Astrocyte (in vitro differentiated cells and primary cell): ENCODE data around the gene SMIM27.

Experiments used
- EZH2 ChIP-seq: IDR thresholded peaks from 2 replicates; pipeline ENCODE4 v1.6.1; 2012; ENCODE audit warnings: mild to moderate bottlenecking, low read length, inconsistent platforms; ENCODE audit not compliant: insufficient read depth
- TF ChIP-seq, protein P1 (sequence below): IDR thresholded peaks from 2 replicates; pipeline ENCODE4 v1.5.1; 2011; ENCODE audit warnings: low read depth, mild to moderate bottlenecking, inconsistent platforms, low read length, moderate library complexity; ENCODE audit not compliant: insufficient read depth

DNA sequence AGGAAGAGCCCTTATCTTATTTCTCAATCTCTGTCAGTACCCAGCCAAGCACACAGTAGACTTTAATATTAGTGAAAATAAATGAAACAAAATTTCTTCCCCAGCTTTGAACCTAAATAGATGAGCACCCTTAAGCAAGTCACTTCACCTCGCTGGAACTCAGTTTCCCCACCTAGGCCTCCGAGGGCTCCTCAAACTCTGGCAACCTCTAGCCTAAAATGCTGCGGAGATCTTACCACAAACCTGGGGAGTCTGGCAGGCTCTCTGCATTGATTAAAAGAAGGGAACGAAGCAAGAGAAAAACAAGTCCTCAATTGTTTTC is 26.5 kb upstream of the SMIM27 start:
- TF ChIP-seq, protein P1, sequence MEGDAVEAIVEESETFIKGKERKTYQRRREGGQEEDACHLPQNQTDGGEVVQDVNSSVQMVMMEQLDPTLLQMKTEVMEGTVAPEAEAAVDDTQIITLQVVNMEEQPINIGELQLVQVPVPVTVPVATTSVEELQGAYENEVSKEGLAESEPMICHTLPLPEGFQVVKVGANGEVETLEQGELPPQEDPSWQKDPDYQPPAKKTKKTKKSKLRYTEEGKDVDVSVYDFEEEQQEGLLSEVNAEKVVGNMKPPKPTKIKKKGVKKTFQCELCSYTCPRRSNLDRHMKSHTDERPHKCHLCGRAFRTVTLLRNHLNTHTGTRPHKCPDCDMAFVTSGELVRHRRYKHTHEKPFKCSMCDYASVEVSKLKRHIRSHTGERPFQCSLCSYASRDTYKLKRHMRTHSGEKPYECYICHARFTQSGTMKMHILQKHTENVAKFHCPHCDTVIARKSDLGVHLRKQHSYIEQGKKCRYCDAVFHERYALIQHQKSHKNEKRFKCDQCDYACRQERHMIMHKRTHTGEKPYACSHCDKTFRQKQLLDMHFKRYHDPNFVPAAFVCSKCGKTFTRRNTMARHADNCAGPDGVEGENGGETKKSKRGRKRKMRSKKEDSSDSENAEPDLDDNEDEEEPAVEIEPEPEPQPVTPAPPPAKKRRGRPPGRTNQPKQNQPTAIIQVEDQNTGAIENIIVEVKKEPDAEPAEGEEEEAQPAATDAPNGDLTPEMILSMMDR = no peak
- no peak for TF ChIP-seq EZH2
